NCI-H69 (cell line): ENCODE measurements around the gene TMC1.
"Not testable (repeated sequence)": the region's sequence is repeated elsewhere in the genome, so short reads cannot be mapped to it uniquely, and the experiment has no call there.

ENCODE experiments used
- DNase-seq: peaks from one replicate; lab custom pipeline; 2025; lab: John Stamatoyannopoulos, UW

Gene TMC1

DNA sequence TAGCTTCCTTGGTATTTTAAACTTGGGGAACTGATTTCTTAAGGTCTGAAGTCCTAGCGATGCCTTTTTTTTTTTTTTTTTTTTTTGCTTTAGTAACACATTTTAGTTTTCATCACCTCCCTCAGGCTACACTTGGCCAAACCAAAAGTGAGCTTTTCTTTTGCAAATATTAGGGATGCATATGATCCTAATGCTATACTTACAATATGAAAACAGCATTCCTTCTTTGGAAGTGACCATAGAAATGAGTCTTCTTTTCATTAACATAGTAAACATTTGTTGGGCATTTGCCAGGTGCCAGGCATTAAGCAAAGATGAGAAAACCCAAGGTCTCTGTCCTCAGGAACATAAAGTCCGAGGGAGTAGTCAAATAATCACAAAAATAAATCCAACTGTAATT lies 241.6 kb downstream of the TMC1 start:
- DNase-seq = no peak

DNA sequence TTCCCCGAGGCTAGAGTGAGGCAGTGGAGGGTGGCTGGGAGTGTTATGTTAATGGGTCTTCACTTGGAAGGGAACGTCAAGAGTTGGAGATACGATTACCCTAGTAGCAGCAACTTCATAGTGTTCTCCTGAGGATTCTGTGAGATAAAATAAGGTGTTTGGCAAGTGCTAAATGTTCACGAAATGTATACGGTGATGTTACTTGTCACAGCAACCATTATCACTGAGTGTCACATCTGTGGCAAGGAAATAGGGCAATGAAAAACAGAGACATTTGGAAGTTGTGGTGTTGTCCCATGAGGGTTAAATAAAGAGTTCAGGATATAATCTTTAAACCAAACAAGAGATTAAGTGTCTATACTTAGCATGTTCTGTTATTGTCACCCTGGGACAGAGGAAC lies 248.1 kb downstream of the TMC1 start:
- DNase-seq = no peak

DNA sequence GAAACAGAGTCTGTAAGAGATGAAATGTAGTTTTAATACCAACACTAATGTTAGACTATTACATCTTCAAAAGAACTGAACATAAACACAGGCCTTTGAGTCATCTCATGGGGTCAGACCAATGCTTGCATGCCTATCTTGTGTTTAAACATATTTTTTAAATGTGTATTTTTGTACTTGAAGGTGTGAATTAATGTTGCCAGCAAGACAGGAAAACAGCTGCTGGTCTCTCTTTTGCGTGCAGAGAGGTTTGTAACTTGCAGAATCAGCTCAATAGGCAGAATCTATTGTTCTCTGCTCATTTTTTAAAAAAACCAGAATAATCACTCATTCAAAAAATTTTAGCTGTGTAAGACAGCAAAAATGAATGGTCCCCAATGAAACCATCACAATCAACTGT lies 251.3 kb downstream of the TMC1 start:
- no peak for DNase-seq

DNA sequence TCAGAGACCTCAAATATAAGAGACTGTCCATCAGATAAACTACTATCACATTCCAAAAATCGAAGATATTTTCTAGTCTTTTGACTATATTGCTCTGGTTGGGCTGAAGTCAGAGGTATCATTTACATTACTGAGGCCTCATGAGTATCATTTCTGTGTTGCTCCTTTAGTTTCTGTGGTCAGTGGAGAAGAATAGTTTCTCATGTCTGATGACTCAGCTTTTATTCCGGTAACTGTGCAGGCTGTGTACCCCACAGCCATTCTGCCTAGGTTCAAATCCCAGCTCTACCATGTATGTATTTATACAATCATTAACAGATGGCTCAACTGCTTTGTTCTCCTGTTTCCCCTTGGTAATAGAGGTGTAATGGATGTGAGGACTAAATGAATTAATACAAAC lies 252.2 kb downstream of the TMC1 start:
- peak; percentile 43 for DNase-seq

DNA sequence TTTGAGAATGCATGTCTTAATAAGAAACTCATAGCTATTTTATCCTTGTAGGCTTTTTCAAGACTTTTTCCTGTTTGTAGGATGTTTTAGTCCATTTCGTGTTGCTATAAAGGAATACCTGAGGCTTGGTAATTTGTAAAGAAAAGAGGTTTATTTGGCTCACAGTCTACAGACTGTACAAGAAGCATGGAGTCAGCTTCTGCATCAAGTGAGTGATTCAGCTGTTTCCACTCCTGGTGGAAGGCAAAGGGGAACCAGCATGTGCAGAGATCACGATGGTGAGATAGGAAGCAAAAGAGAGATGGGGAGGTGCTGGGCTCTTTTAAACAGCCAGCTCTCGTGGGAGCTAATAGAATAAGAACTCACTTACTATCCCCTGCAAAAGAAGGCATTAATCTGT lies 254.2 kb downstream of the TMC1 start:
- DNase-seq = no peak

DNA sequence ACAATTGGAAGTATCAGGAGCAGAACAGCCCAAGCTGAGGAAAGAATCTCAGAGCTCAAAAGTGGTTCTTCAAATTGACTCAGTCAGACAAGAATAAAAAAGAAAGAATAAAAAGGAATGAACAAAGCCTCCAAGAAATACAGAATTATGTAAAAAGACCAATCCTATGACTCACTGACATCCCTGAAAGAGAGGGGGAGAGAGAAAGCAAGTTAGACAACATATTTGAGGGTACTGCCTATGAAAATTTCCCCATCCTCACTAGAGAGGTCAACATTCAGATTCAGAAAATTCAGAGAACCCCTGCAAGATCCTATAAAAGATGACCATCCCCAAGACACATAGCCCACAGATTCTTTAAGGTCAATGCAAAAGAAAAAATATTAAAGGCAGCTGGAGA lies 258.2 kb downstream of the TMC1 start:
- DNase-seq = no peak

DNA sequence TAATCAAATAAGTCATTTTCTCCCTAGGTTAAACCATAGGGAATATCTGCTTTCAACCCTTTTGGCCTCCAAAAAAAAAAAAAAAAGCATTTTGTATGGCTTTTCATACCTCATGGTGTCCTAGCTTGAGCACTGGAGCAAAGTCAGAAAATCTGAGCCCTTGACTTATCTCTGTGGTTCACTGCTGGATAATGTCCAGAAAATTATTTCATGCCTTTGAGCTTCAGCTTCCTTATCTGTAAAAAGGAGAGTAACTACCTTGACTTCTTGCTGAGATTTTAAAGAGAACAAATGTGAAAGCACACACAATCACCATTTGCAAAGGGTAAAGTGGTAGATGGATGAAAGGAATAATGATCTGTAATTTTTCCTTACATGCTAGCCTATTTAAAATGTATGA lies 265.5 kb downstream of the TMC1 start:
- no peak for DNase-seq

DNA sequence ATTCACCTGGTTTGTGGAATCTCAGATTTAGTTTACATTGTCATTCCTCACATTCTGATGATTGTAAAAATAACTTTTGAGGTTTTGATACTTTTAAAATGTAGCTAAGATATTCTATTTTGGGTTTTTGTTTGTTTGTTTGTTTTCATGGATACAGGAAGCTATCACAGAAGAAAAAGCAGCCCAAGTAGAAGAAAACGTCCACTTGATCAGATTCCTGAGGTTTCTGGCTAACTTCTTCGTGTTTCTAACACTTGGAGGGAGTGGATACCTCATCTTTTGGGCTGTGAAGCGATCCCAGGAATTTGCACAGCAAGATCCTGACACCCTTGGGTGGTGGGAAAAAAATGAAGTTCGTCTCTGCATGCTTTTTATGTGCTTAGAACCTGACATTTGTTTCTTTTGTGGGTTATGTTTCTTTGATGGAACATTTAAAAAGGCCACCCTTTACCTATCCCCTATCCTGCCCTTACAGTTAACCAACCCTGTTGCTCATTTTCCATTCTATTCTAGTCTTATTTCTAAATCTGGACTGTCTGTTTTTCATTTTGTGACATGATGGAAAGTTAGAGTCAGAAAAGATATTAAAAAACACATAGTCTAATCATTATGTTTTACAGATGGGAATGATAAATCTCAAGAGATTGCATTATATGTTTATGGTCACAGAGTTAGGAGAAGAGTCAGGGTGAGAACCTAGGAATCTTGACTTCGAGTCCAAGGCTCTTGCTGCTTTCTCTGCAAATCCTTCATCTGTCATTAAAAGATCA lies 267.7 kb downstream of the TMC1 start:
- no peak for DNase-seq

DNA sequence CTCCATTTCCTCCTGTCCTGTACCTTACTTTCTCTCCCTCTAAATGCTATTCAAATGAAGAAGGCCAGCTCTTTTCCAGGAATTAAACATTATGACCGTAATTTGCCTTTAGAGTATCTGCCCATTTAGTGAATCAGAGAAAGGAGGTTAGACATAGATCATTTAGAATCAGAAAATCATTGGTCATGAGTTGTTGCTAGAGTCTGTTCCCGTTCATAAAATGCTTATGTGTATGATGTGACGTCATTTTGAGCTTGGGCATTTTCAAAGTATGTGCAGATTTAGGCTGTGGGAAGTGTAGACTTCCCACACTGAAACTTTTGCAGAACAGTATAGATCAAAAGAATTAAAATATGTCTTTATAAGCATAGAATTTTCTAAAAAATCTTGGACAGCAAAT lies 268.5 kb downstream of the TMC1 start:
- DNase-seq = no peak

DNA sequence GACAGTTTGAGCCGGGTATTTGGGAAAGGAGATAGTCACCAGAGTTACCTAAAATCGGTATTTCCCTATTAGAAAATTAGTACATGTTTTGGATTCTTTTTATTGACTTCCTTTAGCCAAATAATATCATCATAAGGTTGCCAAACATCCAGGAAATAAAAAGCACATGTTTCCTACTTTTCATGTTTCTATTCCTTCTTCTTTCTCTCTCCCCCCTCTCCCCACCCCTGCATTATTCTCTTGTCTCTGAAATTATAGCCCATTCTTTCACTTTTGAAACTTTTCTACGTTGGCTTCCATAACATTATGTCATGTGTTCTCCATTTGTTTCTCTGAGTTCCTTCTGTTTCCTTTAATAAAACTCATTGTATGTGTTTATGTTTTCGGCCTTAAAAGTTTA lies 269.6 kb downstream of the TMC1 start:
- no peak for DNase-seq

DNA sequence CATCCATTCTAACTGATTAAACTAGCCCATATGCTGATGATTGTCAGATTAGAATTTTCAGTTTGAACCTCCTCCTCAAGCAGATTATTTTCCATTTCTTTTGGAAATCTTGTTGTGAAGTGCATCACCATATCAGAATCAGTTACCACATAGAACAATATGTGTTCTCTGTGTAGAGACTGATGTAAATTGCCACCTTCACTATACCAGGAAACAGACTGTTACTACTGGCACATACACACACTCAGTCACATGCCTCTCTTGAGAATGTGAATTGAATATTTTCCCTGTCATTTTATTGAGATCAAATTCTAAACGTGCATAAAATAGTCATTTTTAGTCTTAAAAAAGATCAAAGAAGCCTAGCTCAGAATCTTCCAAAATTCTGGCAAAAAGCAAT lies 270.0 kb downstream of the TMC1 start:
- no peak for DNase-seq

DNA sequence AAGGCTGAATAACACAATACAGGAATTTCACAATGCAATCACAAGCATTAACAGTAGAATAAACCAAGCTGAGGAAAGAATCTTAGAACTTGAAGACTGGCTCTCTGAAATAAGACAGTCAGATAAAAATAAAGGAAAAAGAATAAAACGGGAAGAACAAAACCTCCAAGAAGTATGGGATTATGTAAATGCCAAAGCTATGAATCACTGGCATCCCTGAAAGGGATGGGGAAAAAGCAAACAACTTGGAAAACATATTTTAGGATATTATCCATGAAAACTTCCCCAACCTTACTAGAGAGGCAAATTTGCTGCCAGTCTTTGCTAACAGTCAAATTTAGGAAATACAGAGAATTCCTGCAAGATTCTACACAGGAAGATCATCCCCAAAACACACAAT lies 273.5 kb downstream of the TMC1 start:
- no peak for DNase-seq

DNA sequence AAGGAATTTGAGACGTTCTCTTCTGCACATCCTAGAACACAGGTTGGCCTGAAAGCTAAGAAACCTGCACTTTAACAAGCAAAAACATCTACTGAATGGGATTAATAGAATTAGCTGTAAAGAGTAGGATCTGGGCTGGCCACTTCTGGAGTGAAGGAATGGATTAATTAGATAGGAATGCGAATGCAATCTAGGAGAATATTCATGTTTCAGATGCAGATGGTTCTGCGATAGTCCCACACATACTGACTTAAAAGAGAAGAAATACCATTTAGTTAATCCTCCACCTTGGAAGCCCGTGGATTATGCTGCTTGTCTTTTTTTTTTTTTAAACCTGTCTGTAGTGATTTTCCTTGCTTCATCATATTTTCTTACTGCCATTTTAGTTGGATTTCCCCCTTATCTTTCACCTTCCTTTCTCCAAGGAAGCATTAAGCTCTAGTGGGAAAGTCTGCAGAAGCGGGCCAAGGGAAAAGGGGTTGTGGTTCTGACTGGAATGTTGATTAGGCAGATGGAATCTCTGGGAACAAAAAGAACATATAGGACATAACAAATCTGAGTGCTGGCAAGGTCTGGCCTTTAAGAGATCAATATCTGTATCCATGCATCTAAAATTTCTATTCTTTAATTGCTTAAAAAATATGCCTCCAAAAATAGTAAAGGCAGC lies 279.1 kb downstream of the TMC1 start:
- DNase-seq = no peak

DNA sequence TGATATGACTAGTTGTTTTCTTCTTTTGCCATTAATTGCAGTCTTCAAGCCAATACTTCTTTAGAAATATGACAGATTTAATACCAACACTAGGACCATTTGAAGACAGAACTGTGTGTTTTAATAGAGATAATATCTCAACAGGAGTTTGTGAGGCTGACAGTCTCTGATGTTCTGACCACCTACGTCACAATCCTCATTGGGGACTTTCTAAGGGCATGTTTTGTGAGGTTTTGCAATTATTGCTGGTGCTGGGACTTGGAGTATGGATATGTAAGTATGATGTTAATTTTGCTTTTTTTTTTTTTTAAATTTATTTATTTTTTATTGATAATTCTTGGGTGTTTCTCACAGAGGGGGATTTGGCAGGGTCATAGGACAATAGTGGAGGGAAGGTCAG lies 283.8 kb downstream of the TMC1 start:
- no peak for DNase-seq

DNA sequence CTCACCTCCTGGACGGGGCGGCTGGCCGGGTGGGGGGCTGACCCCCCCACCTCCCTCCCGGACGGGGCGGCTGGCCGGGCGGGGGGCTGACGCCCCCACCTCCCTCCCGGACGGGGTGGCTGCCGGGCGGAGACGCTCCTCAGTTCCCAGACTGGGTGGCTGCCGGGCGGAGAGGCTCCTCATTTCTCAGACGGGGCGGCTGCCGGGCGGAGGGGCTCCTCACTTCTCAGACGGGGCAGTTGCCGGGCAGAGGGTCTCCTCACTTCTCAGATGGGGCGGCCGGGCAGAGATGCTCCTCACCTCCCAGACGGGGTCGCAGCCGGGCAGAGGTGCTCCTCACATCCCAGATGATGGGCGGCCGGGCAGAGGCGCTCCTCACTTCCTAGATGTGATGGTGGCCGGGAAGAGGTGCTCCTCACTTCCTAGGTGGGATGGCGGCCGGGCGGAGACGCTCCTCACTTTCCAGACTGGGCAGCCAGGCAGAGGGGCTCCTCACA lies 285.0 kb downstream of the TMC1 start:
- not testable (repeated sequence) for DNase-seq

DNA sequence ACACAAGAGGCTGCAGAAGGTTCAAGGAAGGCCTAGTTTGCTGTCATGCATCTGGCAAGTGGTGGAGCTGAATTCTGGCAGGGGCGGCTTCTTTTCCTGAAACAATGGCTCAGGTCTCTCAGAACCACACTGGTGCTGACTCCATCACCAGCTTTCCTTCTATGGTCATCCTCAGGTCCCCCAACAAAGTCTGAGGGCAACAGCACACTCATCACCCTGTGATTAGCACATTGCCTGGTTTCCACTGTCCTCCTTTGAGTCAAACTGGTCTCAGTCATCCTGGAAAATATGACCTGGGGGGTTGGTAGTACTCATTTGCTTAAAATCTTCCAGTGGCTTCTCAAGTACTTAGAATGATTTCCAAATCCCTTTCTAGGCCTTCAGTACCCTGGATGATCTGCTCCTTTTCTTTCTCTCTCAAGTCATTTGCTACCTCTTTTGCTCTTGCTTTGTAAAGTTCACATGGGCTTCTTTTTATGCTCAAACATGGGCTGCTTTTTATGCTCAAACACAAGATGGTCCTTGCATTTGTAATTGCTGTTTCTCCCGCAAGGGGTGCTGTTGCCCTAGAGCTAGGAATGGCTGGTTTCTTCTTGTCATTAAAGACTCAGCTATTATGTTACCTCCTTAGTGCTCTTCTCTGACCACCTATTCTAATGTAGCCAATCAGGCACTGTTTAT lies 286.5 kb downstream of the TMC1 start:
- DNase-seq = peak; percentile 62

DNA sequence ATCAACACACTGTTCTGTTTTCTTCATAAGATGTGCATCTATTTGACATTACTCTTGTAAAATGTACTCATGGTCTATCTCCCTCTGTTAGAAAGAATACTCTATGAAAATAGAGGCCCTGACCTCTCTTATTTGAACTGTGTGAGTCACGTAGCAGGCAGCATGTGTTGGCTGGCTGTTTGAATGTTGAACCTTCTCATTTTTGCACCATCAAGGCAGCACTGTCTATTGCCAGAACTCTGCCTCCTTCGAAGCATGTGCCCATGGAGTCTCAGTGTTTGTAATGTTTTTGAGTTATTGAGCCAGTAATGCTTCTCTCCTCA lies 287.0 kb downstream of the TMC1 start:
- DNase-seq = peak; percentile 62

DNA sequence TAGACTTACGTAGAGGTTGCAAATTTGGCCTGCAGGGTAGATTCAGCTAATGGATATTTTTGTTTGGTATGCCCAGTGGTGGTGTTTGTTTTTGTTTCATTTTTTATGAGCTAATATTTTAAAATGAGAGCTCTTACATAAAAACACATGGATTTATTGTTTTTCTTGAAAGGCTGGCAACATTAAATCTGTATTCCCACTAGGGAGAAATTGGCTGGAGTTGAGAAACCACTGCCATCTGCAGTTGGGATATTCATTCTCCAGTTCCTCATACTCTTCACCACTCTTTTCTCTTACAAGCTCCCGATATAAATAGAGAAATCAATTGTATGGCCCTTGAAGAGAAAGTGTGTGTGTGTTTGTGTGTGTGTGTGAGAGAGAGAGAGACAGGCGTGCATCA lies 288.2 kb downstream of the TMC1 start:
- DNase-seq = peak; percentile 76

DNA sequence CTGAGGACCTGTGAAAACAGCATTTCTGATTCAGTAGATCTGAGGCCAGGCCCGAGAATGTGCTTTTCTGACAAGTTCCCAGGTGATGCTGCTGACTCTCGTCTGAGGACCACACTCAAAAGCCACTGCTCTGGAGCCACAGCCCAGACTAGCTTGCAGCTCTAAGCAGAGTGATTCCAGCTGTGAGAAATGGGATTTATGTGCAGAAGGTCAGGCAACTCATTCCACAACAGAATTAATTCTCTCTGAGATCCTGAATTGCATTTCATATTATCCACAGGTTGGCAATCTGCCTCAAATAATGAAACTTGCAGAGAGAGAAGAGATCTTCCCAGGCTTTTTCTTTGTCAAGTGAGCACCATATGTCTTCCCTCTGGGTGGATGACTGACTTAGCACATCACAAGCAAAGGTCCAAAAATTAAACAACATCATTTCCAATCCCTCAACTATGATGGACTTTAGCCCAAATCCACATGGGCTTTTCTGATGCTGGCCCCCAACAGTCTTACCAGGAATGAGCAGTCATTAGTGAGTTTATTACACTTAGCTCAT lies 291.2 kb downstream of the TMC1 start:
- DNase-seq = peak; percentile 16

DNA sequence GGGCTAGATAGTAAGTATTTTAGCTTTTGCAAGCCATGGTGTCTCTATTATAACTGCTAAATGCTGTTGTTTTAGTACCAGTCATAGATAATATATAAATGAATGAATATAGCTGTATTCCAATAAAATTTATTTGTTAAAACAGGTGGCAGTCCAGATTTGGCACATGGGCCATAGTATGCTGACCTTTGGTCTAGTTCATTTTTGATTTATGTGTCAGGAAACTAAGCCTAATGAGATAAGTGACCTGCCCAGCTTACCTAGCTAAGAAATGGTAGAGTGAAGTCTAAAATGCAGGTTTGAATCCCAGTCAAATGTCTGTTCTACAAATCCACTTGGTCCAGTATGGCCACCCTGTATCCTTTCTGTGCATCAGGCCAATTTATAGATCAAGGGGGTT lies 292.1 kb downstream of the TMC1 start:
- peak; percentile 42 for DNase-seq

DNA sequence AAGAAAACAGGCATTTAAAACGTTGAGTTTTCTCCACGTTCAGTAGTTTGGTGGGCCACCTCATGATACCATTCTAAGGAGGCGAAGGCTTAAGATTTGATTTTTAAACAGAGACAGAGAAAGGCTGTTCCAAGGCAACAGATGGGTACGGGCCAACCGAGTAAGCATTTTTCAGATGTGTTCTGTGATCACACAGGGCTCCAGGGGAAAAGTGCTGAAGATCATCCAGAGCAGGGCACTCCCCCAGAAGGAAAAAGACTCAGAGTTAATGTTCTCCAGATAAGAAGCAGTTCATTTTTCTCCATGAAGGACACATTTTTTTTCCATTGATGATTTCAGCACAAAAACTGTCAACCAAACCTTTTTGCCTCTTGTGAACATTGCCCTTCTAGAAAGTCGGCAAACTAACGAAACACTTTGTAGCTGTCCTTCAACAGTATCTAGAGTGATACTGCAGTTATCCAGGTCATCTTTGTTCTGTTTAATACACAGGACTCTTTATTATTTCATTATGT lies 292.7 kb downstream of the TMC1 start:
- no peak for DNase-seq

DNA sequence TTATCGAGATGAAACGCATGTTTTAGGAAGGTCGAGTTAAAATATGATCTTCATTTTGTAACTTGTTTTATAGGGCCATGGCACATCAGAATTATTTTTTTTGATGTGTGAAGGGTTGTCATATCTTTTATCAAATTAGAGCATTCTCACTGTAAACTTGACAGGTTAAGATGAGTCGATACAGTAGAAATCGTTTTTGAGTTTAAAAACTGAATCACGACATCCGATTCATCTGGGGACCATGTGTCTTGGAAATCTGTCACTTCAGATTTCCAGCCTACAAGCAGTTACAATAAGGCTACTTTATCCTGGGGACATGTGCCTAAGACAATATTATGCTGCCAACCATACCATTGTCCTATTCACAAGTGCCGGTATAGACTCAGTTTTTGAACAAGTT lies 295.3 kb downstream of the TMC1 start:
- DNase-seq = no peak

DNA sequence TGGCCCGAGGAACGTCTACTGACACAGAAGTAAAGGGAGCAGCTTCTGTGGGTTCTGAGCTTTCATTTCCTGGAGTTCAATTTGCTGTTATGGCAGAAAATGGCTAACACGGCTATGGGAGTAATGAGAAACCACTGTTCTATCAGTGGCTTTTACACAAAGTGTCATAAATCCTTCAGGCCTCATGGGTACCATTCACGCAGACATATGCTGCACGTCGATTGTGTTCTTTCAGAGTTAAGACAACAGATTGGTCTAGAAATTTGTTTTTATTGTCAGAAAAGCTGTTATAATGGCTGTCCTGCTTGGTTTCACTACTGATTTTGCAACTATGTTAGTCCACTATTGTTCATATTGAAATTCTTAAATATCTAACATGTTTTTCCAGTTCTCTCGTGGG lies 296.0 kb downstream of the TMC1 start:
- peak; percentile 50 for DNase-seq
